H9 (cell line): ENCODE measurements around the gene PPP2R3A. TPM values are rescaled to one million over a fixed set of nuclear protein-coding genes. Genes with fewer than 3 reads are reported as not detected.
A peak's percentile ranks its signal among the peaks of the same experiment; 100 is the strongest.

Source experiments
- DNase-seq: peaks from one replicate; pipeline ENCODE4 v3.0.0-alpha.2; 2017
- H2AFZ ChIP-seq: one replicate; pipeline ENCODE4 v1.6.1; 2013; ENCODE audit warnings: mild to moderate bottlenecking, low read length, control low read depth, moderate library complexity
- H2AK5ac ChIP-seq: 2 replicates; pipeline ENCODE4 v1.6.1; 2013; ENCODE audit warnings: low read length, control low read depth, mixed read lengths; ENCODE audit not compliant: insufficient read length
- H2BK120ac ChIP-seq: one replicate; pipeline ENCODE4 v1.6.1; 2013; ENCODE audit warnings: low read depth, mild to moderate bottlenecking, low read length, control low read depth, inconsistent platforms; ENCODE audit not compliant: poor library complexity, severe bottlenecking
- H2BK12ac ChIP-seq: 2 replicates; pipeline ENCODE4 v1.6.1; 2013; ENCODE audit warnings: low read length, control low read depth, mixed read lengths, low read depth; ENCODE audit not compliant: insufficient read length
- H2BK15ac ChIP-seq: 2 replicates; pipeline ENCODE4 v1.6.1; 2013; ENCODE audit warnings: low read depth, low read length, control low read depth
- H2BK20ac ChIP-seq: one replicate; pipeline ENCODE4 v1.6.1; 2013; ENCODE audit warnings: low read depth, mild to moderate bottlenecking, low read length, control low read depth, inconsistent platforms; ENCODE audit not compliant: poor library complexity, severe bottlenecking
- H2BK5ac ChIP-seq: 2 replicates; pipeline ENCODE4 v1.6.1; 2013; ENCODE audit warnings: low read length, control low read depth, mixed read lengths; ENCODE audit not compliant: insufficient read length
- H3K14ac ChIP-seq: 2 replicates; pipeline ENCODE4 v1.6.1; 2013; ENCODE audit warnings: low read length, control low read depth; ENCODE audit not compliant: insufficient read depth
- H3K18ac ChIP-seq: 2 replicates; pipeline ENCODE4 v1.6.1; 2013; ENCODE audit warnings: low read depth, mild to moderate bottlenecking, mixed read lengths, low read length, control low read depth; ENCODE audit not compliant: insufficient read length
- H3K23ac ChIP-seq: 2 replicates; pipeline ENCODE4 v1.6.1; 2013; ENCODE audit warnings: low read length, control low read depth, mixed read lengths, low read depth; ENCODE audit not compliant: insufficient read length
- H3K23me2 ChIP-seq: 2 replicates; pipeline ENCODE4 v1.6.1; 2013; ENCODE audit warnings: low read depth, mild to moderate bottlenecking, mixed read lengths, low read length, control low read depth; ENCODE audit not compliant: insufficient read length, poor library complexity, severe bottlenecking
- H3K27ac ChIP-seq: 2 replicates; pipeline ENCODE4 v1.5.1; 2013; ENCODE audit warnings: low read length, control low read depth, mixed read lengths, low read depth; ENCODE audit not compliant: insufficient read length
- H3K27me3 ChIP-seq: 2 replicates; pipeline ENCODE4 v1.6.1; 2013; ENCODE audit warnings: low read length, control low read depth, inconsistent platforms; ENCODE audit not compliant: insufficient read depth
- H3K4ac ChIP-seq: 2 replicates; pipeline ENCODE4 v1.6.1; 2013; ENCODE audit warnings: low read depth, mild to moderate bottlenecking, control low read depth, inconsistent platforms, low read length, moderate library complexity
- H3K4me1 ChIP-seq: 2 replicates; pipeline ENCODE4 v1.6.1; 2013; ENCODE audit warnings: low read length, control low read depth, inconsistent platforms; ENCODE audit not compliant: insufficient read depth
- H3K4me2 ChIP-seq: 2 replicates; pipeline ENCODE4 v1.6.1; 2013; ENCODE audit warnings: low read length, control low read depth, mixed read lengths; ENCODE audit not compliant: insufficient read length, insufficient read depth
- H3K56ac ChIP-seq: 2 replicates; pipeline ENCODE4 v1.6.1; 2013; ENCODE audit warnings: low read depth, mild to moderate bottlenecking, mixed read lengths, low read length, control low read depth; ENCODE audit not compliant: insufficient read length
- H3K79me1 ChIP-seq: 2 replicates; pipeline ENCODE4 v1.6.1; 2013; ENCODE audit warnings: low read depth, mild to moderate bottlenecking, moderate library complexity, low read length, control low read depth, inconsistent platforms; ENCODE audit not compliant: insufficient read depth, poor library complexity, severe bottlenecking
- H3K79me2 ChIP-seq: 2 replicates; pipeline ENCODE4 v1.6.1; 2013; ENCODE audit warnings: low read length, control low read depth, inconsistent platforms; ENCODE audit not compliant: insufficient read depth
- H3K9ac ChIP-seq: 2 replicates; pipeline ENCODE4 v1.6.1; 2013; ENCODE audit warnings: low read length, control low read depth, mixed read lengths; ENCODE audit not compliant: insufficient read length; ENCODE audit errors: extremely low read depth
- H3K9me3 ChIP-seq: one replicate; pipeline ENCODE4 v1.6.1; 2013; ENCODE audit warnings: low read depth, low read length, inconsistent platforms; ENCODE audit not compliant: control insufficient read depth
- H3T11ph ChIP-seq: one replicate; pipeline ENCODE4 v1.6.1; 2013; ENCODE audit warnings: mild to moderate bottlenecking, low read length, control low read depth, inconsistent platforms
- H4K20me1 ChIP-seq: one replicate; pipeline ENCODE4 v1.6.1; 2013; ENCODE audit not compliant: control insufficient read depth, insufficient read length, insufficient read depth
- H4K5ac ChIP-seq: 2 replicates; pipeline ENCODE4 v1.6.1; 2013; ENCODE audit warnings: low read depth, mild to moderate bottlenecking, mixed read lengths, low read length, control low read depth; ENCODE audit not compliant: insufficient read length
- H4K8ac ChIP-seq: replicated peaks from 2 replicates; pipeline ENCODE4 v1.6.1; 2013; ENCODE audit warnings: low read length, control low read depth, mixed read lengths, low read depth; ENCODE audit not compliant: insufficient read length
- H4K91ac ChIP-seq: 2 replicates; pipeline ENCODE4 v1.6.1; 2013; ENCODE audit warnings: low read depth, mild to moderate bottlenecking, moderate library complexity, mixed read lengths, low read length, control low read depth; ENCODE audit not compliant: insufficient read length
- H3K27ac Mint-ChIP-seq, 3 experiments: 2 replicates in 2 of 3; 3 replicates in 1 of 3; pipeline ENCODE4 v1.8.0; 2020 to 2021; ENCODE audit warnings: mixed read lengths in 3 of 3, mild to moderate bottlenecking in 1 of 3, moderate library complexity in 1 of 3
- H3K27me3 Mint-ChIP-seq: 2 replicates; pipeline ENCODE4 v1.8.0; 2021; ENCODE audit warnings: low read depth, mild to moderate bottlenecking, moderate library complexity, mixed read lengths
- H3K36me3 Mint-ChIP-seq, 3 experiments: 2 replicates in 2 of 3; 3 replicates in 1 of 3; pipeline ENCODE4 v1.8.0; 2020 to 2021; ENCODE audit warnings: low read depth in 3 of 3, mixed read lengths in 3 of 3; ENCODE audit not compliant: insufficient read depth in 1 of 3
- H3K4me1 Mint-ChIP-seq, 2 experiments: 2 replicates each; pipeline ENCODE4 v1.8.0; 2020; ENCODE audit warnings: mixed read lengths in 2 of 2
- H3K4me3 Mint-ChIP-seq, 2 experiments: 2 replicates in 1 of 2; 3 replicates in 1 of 2; pipeline ENCODE4 v1.8.0; 2020 to 2021; ENCODE audit warnings: mild to moderate bottlenecking in 2 of 2, mixed read lengths in 2 of 2, moderate library complexity in 1 of 2
- H3K9me3 Mint-ChIP-seq, 2 experiments: 2 replicates in 1 of 2; 3 replicates in 1 of 2; pipeline ENCODE4 v1.8.0; 2020; ENCODE audit warnings: mild to moderate bottlenecking in 2 of 2, mixed read lengths in 2 of 2, moderate library complexity in 1 of 2
- CTCF ChIP-seq: fragments of 200-600 bp; sonication (generic); conservative IDR thresholded peaks from 3 replicates; pipeline ENCODE4 v1.8.0; 2021; ENCODE audit warnings: antibody characterized with exemption, mild to moderate bottlenecking
- WGBS: extraction: QIAGEN DNeasy Blood & Tissue Kit; methylation state at CpG from one replicate; pipeline ENCODE4 v1.1.7; 2013; ENCODE audit warnings: missing lambda C conversion rate, low lambda C conversion rate, mixed read lengths; ENCODE audit not compliant: insufficient read length; ENCODE audit errors: extremely low coverage; 5-methylcytosine and 5-hydroxymethylcytosine counted together
- total RNA-seq: library from RNA; stranded (reverse); gene quantifications from 2 replicates; pipeline ENCODE4 v1.2.1, GENCODE V29; 2021

PPP2R3A gene
- total RNA-seq, 1 experiment from 2014 or later: 12.4 TPM

GRCh38 chr3:136171097-136171542 is 205.6 kb downstream of the PPP2R3A start:
- Histone ChIP-seq H4K91ac (no peak overlapping the region), H2BK5ac (no peak overlapping the region), H4K20me1 (no peaks in the 10 kb centered on the region), H3K56ac (no peak overlapping the region), H3K27ac (no peak overlapping the region), H3K18ac (no peak overlapping the region), H2BK20ac (no peak overlapping the region), H3K4me1 (peaks cover 5% of the 10 kb centered on the region), H3K14ac (no peak overlapping the region), H3K4me2 (no peak overlapping the region), H2AK5ac (no peak overlapping the region), H3K23me2 (no peaks in the 10 kb centered on the region), H2BK15ac (no peak overlapping the region), H3K23ac (no peak overlapping the region), H2BK12ac (no peak overlapping the region), H4K5ac (no peak overlapping the region), H3T11ph (no peak overlapping the region), H3K79me2 (peaks cover 44% of the 10 kb centered on the region; the same call in 1 of the 2 replicates), H3K27me3 (no peaks in the 10 kb centered on the region), H3K9ac (no peak overlapping the region), H2BK120ac (no peak overlapping the region), H3K79me1 (peaks cover 5% of the 10 kb centered on the region), H4K8ac (no peak overlapping the region), H2AFZ (no peak overlapping the region), H3K4ac (no peak overlapping the region), H3K9me3 (no peaks in the 10 kb centered on the region)
- H3K36me3 Mint-ChIP-seq: peaks cover 0 to 6% (median 0%) of the 10 kb centered on the region in 3 experiments; a peak in 1 of 7 replicates
- DNase-seq: no peak
- H3K27ac Mint-ChIP-seq: peak overlapping the region in 2 of 3 experiments; percentile 15 to 37; a peak in 3 of 7 replicates
- no peaks in the 10 kb centered on the region for H3K27me3 Mint-ChIP-seq
- no CpG with 5 or more reads among the region's 1 CpG for WGBS
- peaks cover 14 to 22% of the 10 kb centered on the region in 2 experiments for H3K4me1 Mint-ChIP-seq
- peaks cover 0 to 2% of the 10 kb centered on the region in 2 experiments; a peak in 1 of 5 replicates for H3K9me3 Mint-ChIP-seq
- no peak overlapping the region for H3K4me3 Mint-ChIP-seq
- no peak for TF ChIP-seq CTCF
